B cell (primary cell): ENCODE results near the gene ATAD2B.
"Not testable (repeated sequence)": the region's sequence is repeated elsewhere in the genome, so short reads cannot be mapped to it uniquely, and the experiment has no call there.

Source experiments
- CTCF ChIP-seq: fragments of 200-600 bp; IDR thresholded peaks from one replicate; pipeline ENCODE4 v1.8.0; 2022; ENCODE audit warnings: antibody characterized with exemption, mild to moderate bottlenecking
- EZH2 ChIP-seq: IDR thresholded peaks from 2 replicates; pipeline ENCODE4 v1.6.1; 2012; ENCODE audit warnings: borderline replicate concordance, low read depth, mild to moderate bottlenecking, moderate library complexity, low read length; ENCODE audit not compliant: insufficient read depth, poor library complexity, severe bottlenecking

- not testable (repeated sequence) for TF ChIP-seq CTCF, EZH2
Observed at GRCh38 chr2:23736783-23737182, 190.1 kb downstream of the ATAD2B start.
